ENCODE results near the gene C14orf93.

DNA sequence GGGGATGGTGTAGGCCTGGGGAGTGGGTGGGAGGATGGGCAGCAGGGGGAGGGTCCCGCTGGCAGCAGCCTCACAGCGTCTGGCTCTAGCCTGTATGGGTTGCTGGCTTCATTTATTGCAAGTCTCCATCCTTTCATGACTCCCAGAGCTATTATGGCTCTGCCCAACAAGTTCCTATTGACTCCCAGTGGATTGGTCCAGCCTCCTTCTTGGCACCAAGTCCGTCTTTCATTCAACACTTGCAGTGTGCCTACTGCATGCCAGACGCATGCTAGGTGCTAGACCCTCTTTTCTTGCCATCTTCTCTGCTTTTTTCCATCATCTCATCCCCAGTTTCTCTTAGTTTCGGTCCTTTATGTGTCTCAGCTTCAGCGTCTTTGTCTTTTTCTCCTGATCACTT is 33.2 kb upstream of the C14orf93 start:
- no peak for TF ChIP-seq CTCF (IDR thresholded peaks at IDR 0.05)
- TF ChIP-seq POLR2A (IDR thresholded peaks at IDR 0.05; ENCODE audit: low read depth) = no peak

Data from esophagus muscularis mucosa (tissue), 3 donors.